NCI-H510A (cell line): ENCODE results near the gene TENM3.
A peak's percentile ranks its signal among the peaks of the same experiment; 100 is the strongest.

Experiments
- DNase-seq: peaks from one replicate; lab custom pipeline; 2025; lab: John Stamatoyannopoulos, UW

Gene TENM3

DNA sequence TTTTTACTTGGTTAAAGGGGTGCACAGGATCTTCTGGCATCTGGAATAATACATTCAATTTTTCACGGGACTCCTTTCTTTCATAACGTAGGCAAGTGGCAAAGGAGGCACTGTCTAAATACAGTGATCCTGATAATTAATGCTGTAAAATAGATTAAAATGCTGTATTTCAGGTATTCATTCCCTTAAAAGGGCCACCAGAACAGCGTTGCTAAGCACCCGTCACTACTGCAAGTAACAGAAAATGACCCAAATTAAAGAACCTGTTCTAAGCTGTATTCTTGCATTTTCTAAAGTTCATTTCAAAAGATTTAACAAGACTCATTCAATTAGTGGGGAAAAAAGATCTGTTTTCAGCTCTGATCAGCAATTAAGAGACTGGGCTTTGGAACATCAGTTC, 208.2 kb downstream of the TENM3 start:
- no peak for DNase-seq

DNA sequence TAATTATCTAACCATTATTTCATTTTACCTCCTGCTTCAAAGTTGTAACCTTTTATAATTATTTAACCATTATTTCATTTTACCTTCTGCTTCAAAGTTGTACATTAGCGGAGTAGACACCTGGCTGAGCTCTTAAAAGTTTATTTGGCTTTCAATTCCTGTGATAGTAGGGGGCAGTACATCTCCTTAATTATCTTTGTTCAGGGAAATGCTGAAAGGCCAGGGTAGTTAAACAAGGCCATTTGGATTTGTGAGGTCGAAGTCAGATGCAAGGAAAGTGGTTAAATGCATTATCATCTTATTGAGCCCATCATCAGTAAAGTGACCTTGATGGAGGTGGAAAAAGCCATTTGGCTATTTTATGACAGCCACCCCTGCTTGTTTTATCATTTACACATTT, 210.6 kb downstream of the TENM3 start:
- DNase-seq = no peak

- DNase-seq = no peak
Measured at GRCh38 chr4:182454440-182455013, 211.3 kb downstream of the TENM3 start.

DNA sequence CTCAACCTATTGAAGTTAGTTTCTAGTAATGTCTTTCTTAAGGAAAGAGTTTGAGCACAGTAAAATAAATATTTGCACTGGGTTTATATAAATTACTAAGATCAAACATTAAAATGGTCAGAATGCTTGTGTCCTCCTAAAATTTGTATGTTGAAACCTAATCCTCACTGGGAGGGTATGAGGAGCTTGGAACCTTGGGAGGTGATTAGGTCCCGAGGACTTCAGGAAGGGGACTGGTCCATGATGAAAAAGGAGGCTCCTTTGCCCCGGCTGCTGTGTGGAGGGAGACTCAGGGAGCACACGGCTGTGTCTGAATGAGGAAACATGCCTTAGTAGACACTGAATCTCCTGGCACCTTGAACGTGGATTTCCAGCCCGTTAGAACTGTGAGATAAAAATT, 221.9 kb downstream of the TENM3 start:
- no peak for DNase-seq

GRCh38 chr4:182465979-182466378, 222.8 kb downstream of the TENM3 start:
- no peak for DNase-seq

DNA sequence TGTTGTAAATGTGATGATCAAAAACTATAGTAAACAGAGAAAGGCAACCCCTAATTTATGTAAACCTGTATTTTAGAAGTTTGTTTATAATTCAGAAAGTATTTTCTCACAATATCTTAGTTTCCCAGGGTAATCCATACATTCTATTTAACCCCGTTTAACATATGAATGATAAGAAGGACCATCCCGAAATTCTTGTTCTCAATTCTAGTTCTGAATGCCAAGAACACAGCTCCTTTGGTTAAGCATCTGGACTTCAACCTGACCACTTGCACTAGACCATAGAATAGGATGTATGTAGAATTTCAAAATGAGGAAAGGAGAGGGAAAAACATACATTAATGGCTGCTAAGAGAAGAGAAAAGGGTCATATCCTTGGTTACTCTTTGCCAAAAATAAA, 227.0 kb downstream of the TENM3 start:
- DNase-seq = no peak

DNA sequence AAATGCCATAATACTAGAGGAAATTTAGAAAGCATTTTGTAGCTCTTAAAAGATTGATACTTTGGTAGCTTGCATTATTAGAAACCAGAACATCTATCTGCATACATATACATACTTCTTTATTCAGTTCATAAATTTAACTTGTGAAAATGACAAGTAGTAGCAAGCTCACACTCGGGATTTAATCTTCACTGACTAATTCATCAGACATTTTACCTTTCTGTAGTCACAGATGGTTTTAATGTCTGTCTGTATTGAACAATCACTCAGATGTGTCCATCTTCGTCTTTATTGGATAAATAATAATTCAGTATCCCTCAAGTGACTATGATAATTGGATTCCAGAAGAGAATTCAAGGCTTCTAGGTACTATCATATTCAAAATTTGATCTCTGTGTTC, 232.3 kb downstream of the TENM3 start:
- no peak for DNase-seq

DNA sequence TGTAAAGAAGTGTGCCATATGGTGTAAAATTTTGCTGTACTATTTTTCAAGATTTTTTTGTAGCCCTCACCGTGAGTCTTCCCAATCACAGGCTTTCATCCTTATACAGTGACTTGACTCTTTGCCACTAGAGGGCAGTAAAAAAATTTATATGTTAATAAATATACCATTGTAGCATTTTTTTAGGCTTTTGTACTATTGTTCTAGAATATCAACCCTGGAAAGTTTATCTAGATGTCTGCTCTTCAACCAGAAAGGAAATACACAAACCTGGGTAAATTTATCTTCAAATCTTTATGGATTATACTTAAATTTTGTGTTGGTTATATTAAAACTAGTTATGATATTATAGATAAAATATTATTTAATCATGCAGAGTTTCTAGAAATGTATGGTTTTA, 235.3 kb downstream of the TENM3 start:
- peak; percentile 10 for DNase-seq

GRCh38 chr4:182483685-182484084, 240.5 kb downstream of the TENM3 start:
- DNase-seq = no peak

GRCh38 chr4:182486881-182487280, 243.7 kb downstream of the TENM3 start:
- no peak for DNase-seq

GRCh38 chr4:182488896-182489295, 245.7 kb downstream of the TENM3 start:
- no peak for DNase-seq

- no peak for DNase-seq
Measured at GRCh38 chr4:182489607-182490006, 246.4 kb downstream of the TENM3 start.

DNA sequence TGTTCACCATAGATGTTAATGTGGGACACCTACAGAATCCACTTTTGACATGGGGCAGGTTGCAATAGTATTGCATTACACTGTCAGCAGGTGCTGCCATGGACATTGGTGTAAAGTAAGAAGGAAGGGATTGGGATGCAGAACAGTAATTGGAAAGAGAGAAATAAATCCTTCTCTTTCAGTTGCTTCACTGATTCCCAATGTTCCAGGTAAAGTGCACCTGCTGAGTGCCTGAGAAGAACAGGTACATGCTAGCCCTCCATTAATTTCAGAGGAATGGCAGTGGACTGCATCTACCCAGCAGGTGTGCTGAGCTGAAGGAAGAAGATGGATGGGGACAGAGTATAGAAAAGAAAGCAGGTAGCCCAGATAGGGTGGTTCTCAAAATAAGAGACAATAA, 248.5 kb downstream of the TENM3 start:
- DNase-seq = no peak

GRCh38 chr4:182492423-182492822, 249.2 kb downstream of the TENM3 start:
- DNase-seq = no peak

DNA sequence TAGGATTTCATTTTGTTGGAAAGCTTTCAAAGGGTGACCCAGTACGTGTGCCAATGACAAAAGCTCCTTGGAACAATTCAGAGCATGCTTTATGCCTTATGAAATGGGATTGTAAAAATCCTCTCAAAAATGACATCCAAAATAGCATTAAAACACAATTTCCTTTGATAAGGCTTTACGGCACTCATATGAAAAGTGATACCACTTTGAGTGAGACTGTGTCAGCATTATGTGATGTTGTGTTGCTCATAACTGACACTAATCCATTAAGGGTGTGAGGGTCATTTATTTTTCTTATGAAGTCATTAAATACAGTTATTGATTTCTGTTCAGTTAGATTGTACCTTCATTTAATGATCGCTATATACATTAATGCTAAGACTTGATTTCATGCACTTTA, 250.2 kb downstream of the TENM3 start:
- DNase-seq = no peak

GRCh38 chr4:182494103-182494502, 250.9 kb downstream of the TENM3 start:
- no peak for DNase-seq

DNA sequence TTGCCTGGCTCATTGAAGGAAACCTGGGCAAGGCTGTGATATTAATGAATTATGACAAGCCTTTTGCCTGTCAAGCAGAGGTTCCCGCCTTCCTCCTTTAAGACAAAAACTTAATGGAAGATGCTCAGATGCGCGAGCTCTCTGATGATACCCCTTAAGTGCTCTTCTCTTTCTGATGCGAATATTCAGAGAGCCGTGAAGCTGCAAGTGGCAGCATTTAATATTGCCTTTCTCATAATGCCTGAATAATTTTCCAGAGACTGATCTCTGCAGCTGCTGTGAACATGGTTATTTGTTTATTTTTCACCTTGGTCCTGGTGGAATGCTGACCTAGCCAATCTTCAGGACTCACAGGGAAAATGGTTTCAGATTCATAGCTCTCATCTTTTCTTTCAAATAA, 251.8 kb downstream of the TENM3 start:
- no peak for DNase-seq

DNA sequence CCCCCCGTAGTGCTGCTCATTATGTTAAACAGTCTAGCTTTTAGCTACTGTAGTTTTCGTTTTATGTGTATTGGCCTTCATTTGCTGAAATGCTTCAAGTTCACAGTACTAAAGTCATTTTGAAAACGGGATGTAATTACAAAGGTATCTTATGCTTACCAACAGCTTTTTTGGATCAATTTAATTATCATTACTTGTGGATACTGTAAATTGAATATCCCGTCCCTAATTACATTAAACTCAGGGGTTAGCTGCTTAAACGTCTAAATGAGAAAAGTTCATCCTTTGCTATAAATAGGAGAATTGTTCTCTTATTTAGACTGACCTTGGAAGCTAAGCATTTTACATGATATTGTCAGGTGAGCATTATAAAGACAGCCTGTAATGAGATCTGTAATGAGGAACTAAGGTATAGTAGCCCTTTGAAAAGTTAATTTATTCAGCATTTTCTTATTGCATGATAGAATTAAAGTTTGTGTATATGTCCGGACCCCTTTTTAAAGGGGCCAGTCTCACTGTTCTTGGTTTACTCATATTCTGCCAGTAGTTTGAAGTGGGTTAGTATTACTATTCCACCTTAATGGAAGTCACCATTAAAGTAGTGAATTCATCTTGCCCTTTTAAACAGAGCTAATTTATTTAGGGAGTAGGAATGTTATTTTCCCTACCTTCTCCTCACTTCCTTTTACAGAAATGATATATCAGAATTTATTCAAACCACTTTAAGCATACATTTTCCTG, 252.6 kb downstream of the TENM3 start:
- DNase-seq = no peak

- DNase-seq = no peak
Measured at GRCh38 chr4:182496408-182496807, 253.2 kb downstream of the TENM3 start.

DNA sequence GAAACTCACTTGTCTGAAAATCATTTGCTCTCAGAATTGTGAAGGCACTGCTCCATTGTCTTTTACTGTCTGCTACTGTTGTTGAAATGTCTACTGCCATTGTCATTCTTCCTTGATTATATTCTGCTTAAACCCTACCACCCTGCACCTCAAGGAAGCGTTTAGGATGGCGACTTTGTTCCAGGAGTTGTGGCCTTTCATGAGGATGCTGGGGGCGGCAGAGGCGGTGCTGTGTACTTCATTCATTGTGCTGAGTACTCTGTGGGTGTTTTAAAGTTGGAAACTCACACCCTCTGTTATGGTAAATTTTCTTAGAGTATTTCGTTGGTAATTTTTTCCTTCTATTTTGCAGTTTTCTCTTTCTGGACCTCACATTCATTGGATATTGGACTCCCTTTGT, 258.9 kb downstream of the TENM3 start:
- DNase-seq = no peak

DNA sequence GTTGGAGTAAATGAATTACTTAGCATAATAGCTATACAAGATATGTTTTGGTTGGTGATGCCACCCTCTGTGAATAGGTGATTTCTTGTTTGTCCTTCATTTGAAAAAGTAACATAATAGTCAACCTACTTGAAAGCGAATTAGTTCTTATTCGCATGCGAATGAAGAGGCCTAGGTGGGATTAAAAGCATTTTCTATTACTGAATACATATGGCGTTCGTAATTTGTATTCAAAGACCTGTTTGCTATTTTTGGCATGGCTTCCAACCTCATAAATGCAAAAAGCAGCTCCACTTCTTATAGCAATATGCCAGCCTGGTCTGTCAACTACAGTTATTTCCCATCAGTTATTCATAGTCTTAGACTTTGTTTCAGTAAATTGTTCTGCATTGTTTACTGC, 261.3 kb downstream of the TENM3 start:
- DNase-seq = no peak

DNA sequence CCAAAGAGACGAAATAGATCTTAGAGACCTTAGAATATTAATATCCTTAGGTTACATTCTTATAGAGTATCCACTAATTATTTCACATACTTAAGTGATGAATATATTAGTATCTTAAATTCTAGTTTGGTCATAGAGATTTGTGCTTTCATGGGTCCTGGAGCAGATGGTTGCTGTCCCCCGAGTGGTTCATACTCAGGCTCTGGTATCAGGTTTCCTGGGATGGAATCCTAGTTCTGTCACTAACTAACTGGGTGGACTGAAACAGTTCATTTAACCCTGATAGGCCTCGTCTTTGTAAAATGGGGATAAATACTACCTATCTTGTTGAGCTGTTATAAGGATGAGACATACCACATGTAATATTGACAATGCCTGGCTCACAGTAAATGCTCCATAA, 264.6 kb downstream of the TENM3 start:
- DNase-seq = no peak

DNA sequence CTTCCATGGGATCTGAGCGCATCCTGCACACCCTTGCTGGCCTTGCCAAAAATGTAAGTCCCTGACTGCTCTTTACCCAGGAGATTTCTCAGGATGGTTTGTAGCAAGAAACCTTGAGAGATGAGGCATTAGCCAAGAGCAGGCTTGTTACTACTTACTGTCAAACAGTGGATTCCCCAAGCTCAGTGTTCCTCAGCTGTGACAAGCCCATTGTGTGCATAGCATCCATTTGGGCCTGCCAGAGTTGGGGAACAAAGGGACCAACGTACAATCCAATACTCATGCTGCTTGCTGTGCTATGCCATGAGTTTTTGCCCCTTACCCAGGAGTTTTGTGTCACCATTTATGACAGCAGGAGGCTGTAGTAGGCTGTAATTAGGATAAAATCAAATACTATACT, 267.6 kb downstream of the TENM3 start:
- DNase-seq = no peak
